Measurements from ENCODE around the gene RWDD1. TPM values are rescaled to one million over a fixed set of nuclear protein-coding genes. Genes with fewer than 3 reads are reported as not detected.

Gene RWDD1
- total and polyA plus RNA-seq, 3 donors from 2014 or later, result 15.6 to 27.8 (median 20.5) TPM

GRCh38 chr6:116556065-116556464 is 15.2 kb upstream of the RWDD1 start:
- no peak overlapping the region for H3K4me3 ChIP-seq
- H3K4me1 ChIP-seq, result no peaks in the 10 kb centered on the region
- no peaks in the 10 kb centered on the region for H3K9me3 ChIP-seq
- WGBS, 2 donors, result 67 to 90% methylated on average over 1 of the region's 1 CpG
- no peaks in the 10 kb centered on the region for H3K36me3 ChIP-seq (ENCODE audit: low read depth, missing control alignments)
- no peaks in the 10 kb centered on the region for H3K27me3 ChIP-seq
- H3K27ac ChIP-seq, result no peak overlapping the region
- DNase-seq, result no peak
- intact Hi-C loops (cut with DNase I; ENCODE audit: low total_unique reads), result no loop called here
- TF ChIP-seq CTCF (IDR thresholded peaks at IDR 0.05), result no peak
- TF ChIP-seq POLR2A (IDR thresholded peaks at IDR 0.05), result no peak

- Histone ChIP-seq H3K9me3 (no peaks in the 10 kb centered on the region), H3K27me3 (no peaks in the 10 kb centered on the region), H3K4me1 (no peaks in the 10 kb centered on the region), H3K27ac (no peak overlapping the region), H3K4me3 (no peak overlapping the region), H3K36me3 (ENCODE audit: low read depth, missing control alignments) (no peaks in the 10 kb centered on the region)
- TF ChIP-seq POLR2A (IDR thresholded peaks at IDR 0.05) (no peak), CTCF (IDR thresholded peaks at IDR 0.05) (no peak)
- WGBS, 2 donors, result 92% methylated on average over 5 of the region's 5 CpGs
- DNase-seq, result no peak
- intact Hi-C loops (cut with DNase I; ENCODE audit: low total_unique reads), result no loop called here
These were observed 14.4 kb upstream of the RWDD1 start for GRCh38 chr6:116556814-116557415.

GRCh38 chr6:116557893-116558292 is 13.4 kb upstream of the RWDD1 start:
- TF ChIP-seq CTCF (IDR thresholded peaks at IDR 0.05) (no peak), POLR2A (IDR thresholded peaks at IDR 0.05) (no peak)
- Histone ChIP-seq H3K27ac (no peak overlapping the region), H3K27me3 (no peaks in the 10 kb centered on the region), H3K4me3 (no peak overlapping the region), H3K36me3 (ENCODE audit: low read depth, missing control alignments) (no peaks in the 10 kb centered on the region), H3K4me1 (peaks cover 1% of the 10 kb centered on the region), H3K9me3 (no peaks in the 10 kb centered on the region)
- DNase-seq, result peak; percentile 66
- intact Hi-C loops (cut with DNase I; ENCODE audit: low total_unique reads), result no loop called here
- 30 to 42% methylated on average over 5 of the region's 5 CpGs for WGBS, 2 donors

GRCh38 chr6:116560130-116560529 is 11.2 kb upstream of the RWDD1 start:
- 87 to 91% methylated on average over 2 of the region's 2 CpGs for WGBS, 2 donors
- intact Hi-C loops (cut with DNase I; ENCODE audit: low total_unique reads), result no loop called here

More at GRCh38 chr6:116560130-116560529, 11.2 kb upstream of the RWDD1 start:
- H3K27me3 ChIP-seq, result no peaks in the 10 kb centered on the region
- H3K27ac ChIP-seq, result no peak overlapping the region
- peaks cover 3% of the 10 kb centered on the region for H3K4me1 ChIP-seq
- H3K4me3 ChIP-seq, result no peak overlapping the region
- H3K36me3 ChIP-seq (ENCODE audit: low read depth, missing control alignments), result no peaks in the 10 kb centered on the region
- TF ChIP-seq CTCF (IDR thresholded peaks at IDR 0.05), result no peak
- no peak for TF ChIP-seq POLR2A (IDR thresholded peaks at IDR 0.05)
- DNase-seq, result no peak
- H3K9me3 ChIP-seq, result no peaks in the 10 kb centered on the region
